Adrenal gland (tissue), 12 donors: ENCODE data around the gene ESRRB. TPM values are rescaled to one million over a fixed set of nuclear protein-coding genes. Genes with fewer than 3 reads are reported as not detected.

Source experiments
- DNase-seq, 7 donors: peaks; one replicate each; pipeline ENCODE4 v3.0.0-alpha.2; 2019 to 2020
- H3K27ac ChIP-seq, 5 donors: fragments of 200-600 bp; sonication (generic) in 4 of 5; 1 replicate in 3 of 5; 2 replicates in 2 of 5; pipeline versions ENCODE4 v1.5.1 to v1.8.0; 2016 to 2020; ENCODE audit warnings: mild to moderate bottlenecking in 1 of 5
- H3K27me3 ChIP-seq: fragments of 200-600 bp; 2 replicates; pipeline ENCODE4 v1.8.0; 2021
- H3K36me3 ChIP-seq, 2 donors: fragments of 200-600 bp; replicated peaks in 1 of 2; 1 replicate in 1 of 2; 2 replicates in 1 of 2; pipeline versions ENCODE4 v1.5.1 to v1.8.0; 2018 to 2022
- H3K4me1 ChIP-seq, 2 donors: fragments of 200-600 bp; replicated peaks in 1 of 2; 1 replicate in 1 of 2; 2 replicates in 1 of 2; pipeline versions ENCODE4 v1.5.1 to v1.8.0; 2018 to 2021
- H3K4me3 ChIP-seq, 4 donors: fragments of 200-600 bp; sonication (generic) in 3 of 4; one replicate each; pipeline ENCODE4 v1.5.1; 2016 to 2018
- H3K9me3 ChIP-seq, 3 donors: fragments of 200-600 bp; sonication (generic) in 1 of 3; replicated peaks in 1 of 3; 1 replicate in 2 of 3; 2 replicates in 1 of 3; pipeline versions ENCODE4 v1.5.1 to v1.8.0; 2016 to 2021
- CTCF ChIP-seq, 6 experiments: fragments of 450-650 bp in 4 of 6; fragments of 200-600 bp in 2 of 6; sonication (generic) in 1 of 6; IDR thresholded peaks; 1 replicate in 5 of 6; 2 replicates in 1 of 6; pipeline versions ENCODE4 v1.5.1 to v1.8.0; 2016 to 2021; ENCODE audit warnings: antibody characterized with exemption in 6 of 6, mild to moderate bottlenecking in 2 of 6, moderate library complexity in 1 of 6
- POLR2A ChIP-seq, 2 donors: fragments of 450-650 bp; IDR thresholded peaks; one replicate each; pipeline ENCODE4 v1.6.1; 2017; ENCODE audit warnings: antibody characterized with exemption in 2 of 2, mild to moderate bottlenecking in 2 of 2, moderate library complexity in 1 of 2
- WGBS, 4 donors: extraction: QIAGEN DNeasy Blood & Tissue Kit in 2 of 4; methylation state at CpG; one replicate each; pipeline versions ENCODE4 v1.1.5 to v1.1.7; 2013 to 2017; 5-methylcytosine and 5-hydroxymethylcytosine counted together
- intact Hi-C, 2 donors: fragments of 100-400 bp; cut with DNase I; formaldehyde crosslinking; loops; one replicate each; pipeline versions ENCODE4 v1.14.1 to v1.15.0; 2022 to 2023
- polyA plus RNA-seq, 3 donors: library from polyadenylated mRNA; stranded (reverse); fragments of 200-250 nt in 2 of 3; fragments of 350-450 nt in 1 of 3; fragmentation: Illumina TruSeq in 1 of 3; extraction: RNeasy Lipid Tissue Mini Kit (QIAGEN cat#74804) in 1 of 3; gene quantifications; one replicate each; pipeline ENCODE4 v1.2.3, GENCODE V29; 2013 to 2014
- total RNA-seq, 9 donors: library from RNA; depleted of rRNA in 4 of 9; stranded (reverse); fragments of >200 nt in 4 of 9; fragments of 120-200 nt in 1 of 9; fragmentation: NEBNext Ultra II Directional in 1 of 9; extraction: Animal tissue kit (Norgen Biotek cat#: 25700) in 1 of 9; gene quantifications; one replicate each; pipeline versions ENCODE4 v1.1.0 to v1.2.4, GENCODE V29; 2013 to 2023
- donor health status: healthy with polysubstance abuse.
- donor health status: Bipolar disorder and iron deficiency.
- donor health status: DM: yes; HTN: yes; CAD: no.
- donor health status: DM: no; HTN: no; CAD: no.
- donor health status: DM: no; HTN: no; CAD: no.
- donor health status: DM: yes; HTN: yes; CAD: no.

ESRRB gene
- total and polyA plus RNA-seq, 12 donors: 0.06 to 0.55 (median 0.23) TPM; not detected in 5

GRCh38 chr14:76407449-76408150 is 31.7 kb downstream of the ESRRB start:
- intact Hi-C loops: no loop called here
- WGBS, 4 donors: 76 to 88% (median 82%) methylated on average over 3 to 9 of the region's 9 CpGs
- H3K9me3 ChIP-seq: no peaks in the 10 kb centered on the region
- H3K27ac ChIP-seq: no peak overlapping the region
- H3K4me1 ChIP-seq: no peaks in the 10 kb centered on the region
- H3K36me3 ChIP-seq: no peaks in the 10 kb centered on the region
- H3K27me3 ChIP-seq: no peaks in the 10 kb centered on the region
- TF ChIP-seq CTCF (IDR thresholded peaks at IDR 0.05) (no peak), POLR2A (IDR thresholded peaks at IDR 0.05) (no peak)
- no peak overlapping the region for H3K4me3 ChIP-seq
- no peak for DNase-seq

- Histone ChIP-seq H3K4me1 (no peaks in the 10 kb centered on the region), H3K9me3 (no peaks in the 10 kb centered on the region), H3K27me3 (peaks cover 3% of the 10 kb centered on the region), H3K36me3 (no peaks in the 10 kb centered on the region), H3K4me3 (no peak overlapping the region), H3K27ac (no peak overlapping the region)
- WGBS, 4 donors: 82 to 92% (median 87%) methylated on average over 1 of the region's 1 CpG
- no peak for TF ChIP-seq POLR2A (IDR thresholded peaks at IDR 0.05)
- TF ChIP-seq CTCF (IDR thresholded peaks at IDR 0.05): no peak
- intact Hi-C loops: no loop called here
- DNase-seq: no peak
These were observed 32.9 kb downstream of the ESRRB start for GRCh38 chr14:76408877-76409276.

GRCh38 chr14:76412501-76412900 is 36.6 kb downstream of the ESRRB start:
- Histone ChIP-seq H3K4me1 (no peaks in the 10 kb centered on the region), H3K9me3 (no peaks in the 10 kb centered on the region), H3K27ac (no peak overlapping the region), H3K27me3 (peaks cover 3% of the 10 kb centered on the region), H3K36me3 (no peaks in the 10 kb centered on the region), H3K4me3 (no peak overlapping the region)
- intact Hi-C loops: no loop called here
- DNase-seq: no peak
- WGBS, 4 donors: 41 to 54% (median 52%) methylated on average over 5 of the region's 5 CpGs
- TF ChIP-seq POLR2A (IDR thresholded peaks at IDR 0.05): no peak
- no peak for TF ChIP-seq CTCF (IDR thresholded peaks at IDR 0.05)

GRCh38 chr14:76413106-76413961 is 37.4 kb downstream of the ESRRB start:
- WGBS, 4 donors: 35 to 80% (median 56%) methylated on average over 10 to 23 of the region's 23 CpGs
- TF ChIP-seq CTCF (IDR thresholded peaks at IDR 0.05): no peak
- TF ChIP-seq POLR2A (IDR thresholded peaks at IDR 0.05): no peak
- Histone ChIP-seq H3K27me3 (peaks cover 3% of the 10 kb centered on the region), H3K9me3 (no peaks in the 10 kb centered on the region), H3K27ac (no peak overlapping the region), H3K36me3 (no peaks in the 10 kb centered on the region), H3K4me3 (no peak overlapping the region), H3K4me1 (no peaks in the 10 kb centered on the region)
- intact Hi-C loops: no loop called here
- DNase-seq: no peak
